Stimulated activated CD4-positive, alpha-beta T cell treated with anti-CD3 and anti-CD28 coated beads, Interleukin-15, amount 100 ng/mL, for 1 hour (primary cell): ENCODE results near the gene PALMD.
A peak's percentile ranks its signal among the peaks of the same experiment; 100 is the strongest.

ENCODE experiments used
- DNase-seq, 2 donors: peaks; one replicate each; pipeline ENCODE4 v3.0.0-alpha.2; 2020; ENCODE audit warnings: low read depth in 1 of 2, low spot score in 1 of 2

PALMD gene

DNA sequence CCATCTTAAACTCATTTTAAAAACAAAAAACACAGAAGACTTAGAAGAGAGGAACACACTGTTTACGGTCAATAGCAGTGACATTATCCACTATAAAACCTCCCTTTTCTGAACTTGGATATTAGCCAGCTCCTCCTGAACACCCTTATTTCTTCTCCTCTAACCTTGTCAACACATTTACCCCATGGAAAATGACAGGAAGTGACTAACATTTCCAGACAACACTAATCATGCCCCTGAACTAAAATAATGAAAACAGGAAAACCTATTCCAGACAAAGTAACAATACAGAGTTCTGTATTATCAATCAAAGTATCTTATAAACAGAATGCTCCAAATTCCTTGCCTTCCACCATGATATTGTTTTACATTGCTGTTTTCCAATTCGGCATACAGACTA is 45.3 kb downstream of the PALMD start:
- no peak for DNase-seq

DNA sequence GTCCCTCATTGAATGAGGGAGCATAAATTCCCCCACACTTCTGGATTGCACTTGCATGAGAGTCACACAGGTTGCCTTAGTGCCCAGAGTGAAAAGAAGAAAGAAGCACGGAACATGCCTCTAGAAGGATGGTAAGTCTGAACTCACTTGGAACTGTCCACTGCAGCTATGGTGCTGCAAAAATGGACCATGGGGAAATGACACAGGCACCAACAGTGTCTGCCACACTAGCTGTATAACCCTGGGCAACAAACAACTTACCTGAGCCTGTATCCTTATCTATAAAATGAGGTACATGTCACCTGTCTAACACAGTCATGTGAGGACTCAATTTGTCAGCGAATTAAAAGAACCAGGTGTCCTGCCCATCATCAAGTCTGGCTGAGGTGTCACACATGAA is 50.7 kb downstream of the PALMD start:
- no peak for DNase-seq

DNA sequence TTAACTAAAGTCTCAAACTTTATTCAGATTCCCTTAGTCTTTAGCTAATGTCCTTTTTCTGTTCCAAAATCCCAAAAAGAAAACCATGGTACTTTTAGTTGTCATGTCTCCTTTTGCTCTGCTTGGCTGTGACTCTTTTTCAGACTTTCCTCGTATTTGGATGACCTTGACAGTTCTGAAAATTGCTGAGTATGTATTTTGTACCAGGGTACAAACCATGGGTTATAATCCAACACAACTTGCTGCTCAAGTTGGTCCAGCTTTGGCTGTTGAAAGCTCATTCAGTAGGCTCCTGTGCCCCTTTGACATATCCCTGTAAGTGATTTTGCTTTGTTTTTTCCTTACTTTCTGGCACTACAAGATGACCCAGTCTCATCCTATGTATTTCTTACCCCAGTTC is 51.7 kb downstream of the PALMD start:
- no peak for DNase-seq

DNA sequence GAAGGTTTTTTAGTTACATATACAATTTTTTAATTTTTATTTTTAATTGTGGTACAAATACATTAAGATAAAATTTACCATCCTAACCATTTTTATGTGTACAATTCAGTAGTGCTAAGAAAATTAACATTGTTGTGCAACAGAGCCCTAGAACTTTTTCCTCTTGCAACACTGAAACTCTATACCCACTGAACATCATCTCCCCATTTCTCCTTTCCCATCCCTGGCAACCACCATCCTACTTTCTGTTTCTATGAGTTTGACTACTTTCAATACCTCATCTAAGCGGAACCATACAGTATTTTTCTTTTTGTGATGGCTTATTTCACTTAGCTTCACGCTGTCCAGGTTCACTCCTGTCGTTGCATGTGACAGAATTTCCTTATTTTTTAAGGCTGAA is 54.1 kb downstream of the PALMD start:
- DNase-seq = no peak

DNA sequence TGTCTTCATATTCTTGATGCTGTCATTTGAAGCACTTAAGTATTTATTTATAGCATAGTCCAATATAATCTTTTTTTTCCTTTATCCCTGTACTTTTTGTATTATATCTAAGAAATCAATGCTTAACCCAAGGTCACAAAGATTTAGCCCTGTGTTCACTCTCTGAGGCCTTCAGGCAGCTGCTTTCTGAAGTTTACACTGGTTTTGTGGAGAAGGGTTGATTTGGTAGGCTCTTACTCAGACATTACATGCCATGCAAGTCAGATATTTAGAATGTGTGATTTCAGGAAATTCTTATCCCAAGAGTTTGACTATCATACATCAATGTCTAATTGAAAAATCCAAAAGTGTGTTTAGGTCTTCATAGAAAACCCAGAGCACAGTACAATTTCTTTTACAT is 56.3 kb downstream of the PALMD start:
- DNase-seq = no peak

DNA sequence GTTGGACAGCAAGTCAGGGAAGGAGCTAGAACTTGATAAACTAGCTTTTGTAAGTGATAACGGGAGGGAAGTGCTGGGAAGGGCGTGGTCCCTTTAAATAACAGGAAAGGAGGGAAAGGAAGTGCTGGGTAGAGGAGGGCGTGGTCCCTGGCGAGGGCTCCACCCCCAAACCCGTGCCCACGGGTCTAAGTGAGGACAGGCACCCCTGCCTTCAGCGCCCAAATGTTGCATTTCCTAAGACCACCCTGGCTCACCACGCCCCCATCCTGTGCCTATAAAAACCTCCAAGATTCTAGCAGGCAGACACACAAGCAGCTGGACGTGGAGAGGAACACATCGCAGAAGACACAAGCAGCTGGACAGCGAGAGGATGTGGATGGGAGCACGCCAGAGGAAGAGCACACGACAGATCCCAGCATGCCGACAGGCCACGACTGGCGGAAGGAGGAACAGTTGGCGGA is 58.5 kb downstream of the PALMD start:
- DNase-seq = no peak

DNA sequence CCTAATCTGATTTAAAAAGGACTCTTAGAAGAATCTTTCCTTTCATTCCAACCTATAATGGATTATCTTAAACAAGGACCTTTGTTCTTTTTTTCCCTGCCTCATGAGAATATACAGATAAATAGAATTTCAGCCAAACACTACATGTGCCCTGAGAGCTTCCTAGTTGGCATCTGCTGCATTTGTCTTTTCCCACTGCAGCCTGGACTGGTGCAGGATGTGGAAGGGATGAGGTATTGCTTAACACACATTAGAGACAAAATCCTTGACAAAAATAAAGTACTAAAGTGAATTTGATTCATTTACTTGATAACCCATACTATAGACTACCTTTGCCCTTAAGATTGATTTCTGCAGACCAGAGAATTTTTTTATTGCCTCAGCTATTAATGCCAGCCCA is 59.5 kb downstream of the PALMD start:
- no peak for DNase-seq

DNA sequence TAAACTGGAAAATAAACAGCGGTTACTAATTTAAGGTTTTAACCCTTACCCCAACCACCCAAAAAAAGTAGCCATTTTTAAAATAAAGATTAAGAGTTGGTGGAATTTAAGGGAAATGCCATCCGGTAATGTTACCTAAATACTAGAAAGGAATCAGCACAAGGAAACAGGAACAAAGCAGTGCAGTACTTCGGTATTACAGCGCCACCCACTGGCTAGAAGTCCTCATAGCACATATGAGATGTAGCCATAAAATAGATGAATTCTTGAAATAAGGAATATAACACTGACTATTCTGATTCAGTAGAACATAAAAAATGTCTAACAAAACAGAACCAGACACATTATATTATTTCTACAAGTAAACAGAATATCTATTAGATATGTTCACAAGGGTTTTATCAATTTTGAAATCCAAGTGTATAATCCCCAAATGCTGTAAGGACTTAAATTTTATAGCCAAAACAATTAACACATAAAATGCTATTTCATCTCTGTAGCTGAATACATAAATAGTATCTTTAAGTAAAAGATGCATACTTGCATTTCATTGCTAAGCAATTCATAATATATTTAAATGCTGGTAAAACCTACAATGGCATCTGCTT is 61.7 kb downstream of the PALMD start:
- DNase-seq = peak in 1 of 2 donors; percentile 5

DNA sequence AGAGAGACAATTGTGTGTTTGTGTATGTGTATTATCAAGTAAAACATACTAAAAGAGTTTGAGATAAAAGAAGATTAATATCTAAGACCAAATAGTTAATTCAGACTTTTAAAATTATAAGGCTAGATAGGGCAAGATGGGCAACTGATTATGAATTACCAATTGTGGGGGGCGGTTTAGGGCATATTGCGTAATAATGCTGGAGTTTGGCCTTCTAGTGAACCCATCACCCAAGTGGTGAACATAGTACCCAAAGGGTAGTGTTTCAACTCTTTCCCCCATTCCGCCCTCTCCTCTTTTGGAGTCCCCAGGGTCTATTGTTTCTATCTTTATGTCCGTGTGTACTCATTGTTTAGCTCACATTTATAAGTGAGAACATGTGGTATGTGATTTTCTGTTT is 65.1 kb downstream of the PALMD start:
- no peak for DNase-seq

DNA sequence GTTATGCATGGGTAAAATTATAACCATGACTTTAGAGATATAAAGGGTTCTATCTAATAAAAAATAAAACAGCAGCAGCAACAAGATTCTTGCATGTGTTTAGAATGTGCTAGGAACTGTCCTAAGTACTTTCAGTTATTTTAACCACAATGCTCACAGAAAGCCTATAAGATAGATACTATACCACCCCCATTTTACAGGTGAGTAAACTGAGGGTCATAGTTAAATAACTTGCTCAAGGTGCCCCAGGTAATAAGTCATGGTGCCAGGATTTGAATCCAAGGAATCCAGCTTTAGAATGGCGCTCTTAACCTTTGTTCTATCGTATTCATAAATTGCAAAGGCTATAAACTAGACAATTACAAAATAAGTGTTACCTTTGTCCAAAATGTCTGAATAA is 67.1 kb downstream of the PALMD start:
- no peak for DNase-seq

DNA sequence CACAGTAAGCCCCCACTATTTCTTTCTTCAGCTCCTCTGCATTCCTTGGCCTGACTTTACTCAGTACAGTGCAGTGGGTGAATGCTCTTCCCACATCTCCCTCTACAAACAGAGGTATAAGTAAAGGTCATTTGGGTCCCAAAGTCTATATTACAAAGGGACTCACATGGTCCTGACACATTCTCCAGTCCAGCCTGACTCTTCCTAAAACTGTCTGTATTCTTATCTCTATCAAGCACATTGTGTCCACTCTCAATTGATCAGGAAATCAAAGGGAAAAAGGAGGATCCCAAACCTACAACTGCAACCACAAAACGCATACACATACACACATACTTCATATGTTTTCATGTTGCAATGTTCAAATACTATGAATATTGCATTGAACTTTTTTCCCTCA is 71.1 kb downstream of the PALMD start:
- no peak for DNase-seq

DNA sequence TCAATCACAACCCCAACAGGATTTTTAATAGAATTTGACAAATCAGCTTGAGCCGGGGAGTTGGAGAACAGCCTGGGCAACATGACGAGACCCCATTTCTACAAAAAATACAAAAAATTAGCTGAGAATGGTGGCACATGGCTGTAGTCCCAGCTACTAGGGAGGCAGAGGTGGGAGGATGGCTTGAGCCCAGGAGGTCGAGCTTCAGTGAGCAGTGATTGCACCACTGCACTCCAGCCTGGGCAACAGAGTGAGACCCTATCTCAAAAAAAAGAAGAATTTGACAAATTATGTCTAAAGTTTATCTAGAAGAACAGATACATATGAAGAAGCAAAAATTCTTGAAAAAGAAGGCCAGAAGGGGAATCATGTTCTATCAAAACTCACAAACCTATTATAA is 77.3 kb downstream of the PALMD start:
- no peak for DNase-seq

DNA sequence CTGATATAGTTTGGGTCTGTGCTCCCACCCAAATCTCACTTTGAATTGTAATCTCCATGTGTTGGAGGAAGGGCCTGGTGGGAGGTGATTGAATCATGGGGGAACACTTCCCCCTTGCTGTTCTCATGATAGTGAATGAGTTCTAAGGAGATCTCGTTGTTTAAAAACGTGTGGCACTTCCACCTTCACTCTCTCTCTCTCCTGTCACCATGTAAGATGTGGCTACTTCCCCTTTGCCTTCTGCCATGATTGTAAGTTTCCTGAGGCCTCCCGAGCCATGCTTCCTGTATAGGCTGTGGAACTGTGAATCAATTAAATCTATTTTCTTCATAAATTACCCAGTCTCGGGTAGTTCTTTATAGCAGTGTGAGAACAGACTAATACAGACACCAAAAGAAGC is 80.1 kb downstream of the PALMD start:
- no peak for DNase-seq

DNA sequence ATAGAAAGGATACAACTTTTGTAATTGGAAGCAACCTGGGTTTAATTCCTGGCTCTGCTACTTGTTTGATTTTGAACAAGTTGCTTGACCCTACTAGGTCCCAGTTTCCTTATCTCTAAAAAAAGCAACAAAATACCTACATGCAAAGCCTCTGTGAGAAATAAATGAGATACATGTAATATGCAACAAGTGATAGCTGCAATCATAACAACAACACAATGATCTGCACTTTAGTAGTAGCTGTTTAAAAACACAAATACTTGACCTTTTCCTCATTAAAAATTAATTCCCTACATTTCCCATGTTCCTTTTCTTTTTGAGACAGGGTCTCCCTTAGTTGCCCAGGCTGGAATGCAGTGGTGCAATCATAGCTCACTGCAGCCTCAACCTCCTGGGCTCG is 80.5 kb downstream of the PALMD start:
- no peak for DNase-seq

DNA sequence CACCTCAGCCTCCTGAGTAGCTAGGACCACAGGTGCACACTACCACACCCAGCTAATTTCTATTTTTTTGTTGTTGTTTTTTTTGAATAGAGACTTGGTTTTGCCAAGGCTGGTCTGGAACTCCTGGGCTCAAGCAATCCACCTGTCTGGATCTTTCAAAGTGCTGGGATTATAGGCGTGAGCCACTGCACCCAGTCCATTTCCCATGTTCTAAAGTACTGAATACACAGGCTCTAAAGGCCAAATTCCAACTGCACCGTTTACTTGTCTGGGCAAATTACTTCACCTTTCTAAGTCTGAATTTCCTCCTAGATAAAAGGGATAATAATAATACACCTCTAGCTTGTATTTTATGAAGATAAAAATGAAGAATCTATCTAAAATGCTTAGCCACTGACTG is 80.9 kb downstream of the PALMD start:
- DNase-seq = no peak

DNA sequence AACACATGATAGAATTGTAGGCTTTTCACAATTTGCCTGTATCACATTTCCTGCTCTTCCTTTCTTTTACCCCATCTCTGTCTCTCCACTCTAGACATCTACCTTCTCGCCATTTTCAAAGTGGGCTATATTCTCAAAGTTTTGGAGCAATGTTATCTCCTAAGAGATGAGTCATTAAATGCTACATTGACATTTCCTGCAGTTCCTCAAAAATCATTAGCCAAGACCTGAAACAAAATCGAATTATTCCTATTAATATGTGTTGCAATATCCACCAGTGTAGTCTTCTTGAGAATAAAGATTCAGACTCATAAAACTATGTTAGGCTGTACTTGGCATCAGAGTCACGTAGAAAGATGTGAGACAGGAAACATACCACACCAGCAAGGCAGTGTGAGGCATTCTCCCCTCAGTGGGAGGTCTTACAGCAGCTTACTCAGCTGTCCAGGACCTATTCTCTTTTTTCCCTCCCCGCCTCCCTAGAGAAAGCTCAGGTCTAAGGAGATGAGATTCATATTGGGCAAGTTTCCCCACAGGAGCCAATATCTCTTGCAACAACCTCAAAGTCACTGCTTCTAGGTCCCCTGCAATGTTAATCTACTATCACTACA is 81.8 kb downstream of the PALMD start:
- no peak for DNase-seq

DNA sequence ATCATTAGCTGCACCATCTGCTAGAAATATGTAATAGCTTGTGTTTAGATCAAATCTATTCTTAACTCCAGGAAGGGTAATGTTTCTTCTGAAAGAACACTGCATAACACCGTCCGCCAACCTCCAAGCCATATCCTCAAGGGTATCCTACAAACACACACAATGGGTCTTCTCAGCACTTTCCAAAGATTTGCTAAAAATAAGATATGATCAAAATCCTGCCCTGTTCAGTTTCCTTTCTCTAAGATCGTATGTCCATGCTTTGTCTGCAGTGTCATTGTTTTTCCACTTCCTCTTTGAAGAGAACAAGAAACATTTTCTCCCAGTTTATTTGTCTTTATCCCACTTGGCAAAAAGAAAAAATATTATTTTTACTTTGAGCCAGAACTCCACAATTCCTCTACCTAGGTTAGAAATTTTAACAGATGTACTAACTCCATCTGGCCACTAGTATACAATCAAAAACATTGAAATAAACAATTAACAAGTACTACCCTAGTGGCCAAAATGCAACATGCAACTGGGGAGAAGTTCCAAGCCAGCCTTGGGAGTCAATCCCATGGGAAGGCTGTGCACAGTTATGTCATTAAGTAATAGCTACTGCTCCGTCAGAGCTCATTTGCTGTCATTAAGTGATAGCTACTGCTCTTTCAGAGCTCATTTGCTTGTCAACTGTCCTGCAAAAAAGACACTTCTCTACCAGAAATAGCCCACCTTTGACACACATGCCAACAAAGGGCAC is 82.8 kb downstream of the PALMD start:
- DNase-seq = no peak

DNA sequence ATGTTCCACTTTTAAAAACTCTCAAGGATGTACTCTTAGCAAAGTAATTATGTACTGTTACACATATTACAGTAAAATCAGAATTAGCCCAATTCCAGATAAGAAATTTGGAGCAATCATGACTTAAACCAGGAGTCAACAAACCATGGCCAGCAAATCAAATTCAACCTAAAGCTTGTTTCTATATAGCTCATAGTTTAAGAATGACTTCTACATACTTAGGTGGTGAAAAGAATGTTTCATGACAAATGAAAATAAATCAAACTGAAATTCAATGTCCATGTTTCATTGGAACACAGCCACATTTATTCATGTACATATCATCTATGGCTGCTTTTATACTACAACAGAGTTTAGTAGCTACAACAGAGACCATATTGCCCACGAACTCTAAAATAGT is 85.5 kb downstream of the PALMD start:
- DNase-seq = no peak

DNA sequence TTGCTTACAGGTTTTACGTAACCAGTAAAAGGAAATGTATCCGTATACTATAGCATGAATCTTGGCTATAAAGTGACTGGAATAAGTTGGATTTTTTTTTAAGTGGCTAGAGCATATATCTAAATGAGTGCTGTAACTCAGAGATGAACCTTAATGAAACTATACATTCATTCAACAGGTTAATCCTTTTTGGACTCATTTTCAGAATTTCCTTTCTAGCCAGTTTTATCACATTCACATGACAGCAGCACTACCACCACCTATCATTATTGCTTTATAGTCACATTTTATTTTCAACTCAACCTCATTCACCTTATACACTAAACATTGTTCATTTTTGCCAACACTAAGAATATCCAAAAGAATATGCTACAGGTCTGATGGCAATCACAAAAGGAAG is 89.9 kb downstream of the PALMD start:
- DNase-seq = no peak

DNA sequence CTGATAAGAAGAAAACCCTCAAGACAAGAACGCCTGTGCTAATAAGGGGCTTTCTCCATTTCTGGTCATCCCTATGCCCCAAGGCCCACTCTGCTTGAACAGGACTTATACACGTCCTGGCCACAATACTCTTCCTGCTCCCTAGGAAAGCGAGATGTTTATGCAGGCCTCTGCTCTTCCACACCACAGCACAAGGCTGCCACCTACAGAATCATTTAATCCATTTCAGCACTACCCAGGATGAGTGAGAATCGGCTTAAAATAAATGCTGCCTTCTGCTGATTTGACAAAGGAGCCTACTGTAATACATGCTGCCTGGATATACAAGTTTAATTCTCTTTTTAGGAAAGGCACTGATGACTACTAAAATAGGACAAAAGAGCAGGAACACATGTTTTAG is 91.1 kb downstream of the PALMD start:
- DNase-seq = no peak

DNA sequence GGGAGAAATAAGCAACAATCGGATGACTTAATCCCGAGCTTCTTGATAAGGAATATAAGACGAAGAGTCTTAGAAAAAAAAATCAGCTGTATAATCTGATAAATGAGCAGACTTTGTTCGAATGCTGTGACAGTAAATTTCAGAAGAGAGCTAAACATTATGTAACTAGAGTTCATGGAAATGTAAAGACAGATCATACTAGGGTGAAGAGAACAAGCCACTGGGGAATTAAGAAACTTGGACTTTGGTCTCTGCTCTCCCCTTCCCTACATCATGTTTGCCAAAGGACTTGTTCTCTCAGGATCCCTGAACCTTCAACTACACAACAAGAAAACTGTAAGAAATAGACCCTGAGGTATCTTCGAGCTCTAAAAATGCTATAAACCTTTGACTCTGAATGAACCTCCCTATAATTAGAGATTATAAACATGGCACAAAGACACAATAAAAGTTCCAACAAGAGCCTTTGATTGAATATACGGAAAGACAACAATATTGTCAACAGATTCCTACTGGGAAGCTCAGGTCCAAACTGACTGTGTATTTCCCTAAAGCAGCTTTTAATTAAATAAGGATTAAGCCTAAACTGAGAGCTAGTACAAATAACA is 93.0 kb downstream of the PALMD start:
- no peak for DNase-seq

DNA sequence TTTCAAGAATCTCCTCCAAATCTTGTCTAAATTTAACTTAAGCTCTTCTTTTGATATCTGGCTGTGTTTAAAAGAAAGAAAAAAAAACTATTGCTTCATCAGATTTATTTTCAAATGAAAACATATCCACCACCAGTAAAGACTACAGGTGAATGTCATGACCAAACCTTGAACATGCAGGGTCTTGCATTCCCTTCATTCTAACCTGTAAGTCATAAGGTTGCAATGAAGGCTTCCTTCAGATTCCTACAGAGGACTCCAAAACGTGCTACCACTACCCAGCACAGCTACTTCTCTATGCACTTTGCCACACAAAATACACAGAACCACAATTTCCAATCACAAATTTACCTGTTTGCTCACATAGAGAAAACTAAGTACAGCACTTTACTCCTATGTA is 94.2 kb downstream of the PALMD start:
- DNase-seq = no peak
